GM08714 (cell line): ENCODE results near the gene PXDC1.
"Not testable (repeated sequence)": the region's sequence is repeated elsewhere in the genome, so short reads cannot be mapped to it uniquely, and the experiment has no call there.

Source experiments
- H3K4me3 ChIP-seq: fragments of 200-500 bp; sonication (Bioruptor generic); 2 replicates; pipeline ENCODE4 v1.5.1; 2014; ENCODE audit warnings: mild to moderate bottlenecking, low read length, inconsistent platforms
- ZNF274 ChIP-seq: IDR thresholded peaks from 2 replicates; pipeline ENCODE4 v1.6.1; 2012; ENCODE audit warnings: mild to moderate bottlenecking, low read depth, low read length

The PXDC1 gene

DNA sequence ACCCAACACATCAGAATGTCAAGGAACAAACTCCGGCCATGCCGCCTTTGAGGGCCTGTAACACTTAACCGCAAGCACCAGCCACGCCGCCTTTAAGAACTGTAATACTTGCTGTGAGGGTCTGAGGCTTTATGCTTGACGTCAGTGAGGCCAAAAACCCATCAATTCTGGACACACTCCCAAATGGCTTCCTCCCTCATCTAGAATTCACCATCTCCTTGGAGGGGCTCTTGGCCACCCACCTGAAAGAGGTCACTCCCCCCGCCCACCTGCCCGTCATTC is 10.4 kb upstream of the PXDC1 start:
- no peak for TF ChIP-seq ZNF274
- no peak overlapping the region for H3K4me3 ChIP-seq

DNA sequence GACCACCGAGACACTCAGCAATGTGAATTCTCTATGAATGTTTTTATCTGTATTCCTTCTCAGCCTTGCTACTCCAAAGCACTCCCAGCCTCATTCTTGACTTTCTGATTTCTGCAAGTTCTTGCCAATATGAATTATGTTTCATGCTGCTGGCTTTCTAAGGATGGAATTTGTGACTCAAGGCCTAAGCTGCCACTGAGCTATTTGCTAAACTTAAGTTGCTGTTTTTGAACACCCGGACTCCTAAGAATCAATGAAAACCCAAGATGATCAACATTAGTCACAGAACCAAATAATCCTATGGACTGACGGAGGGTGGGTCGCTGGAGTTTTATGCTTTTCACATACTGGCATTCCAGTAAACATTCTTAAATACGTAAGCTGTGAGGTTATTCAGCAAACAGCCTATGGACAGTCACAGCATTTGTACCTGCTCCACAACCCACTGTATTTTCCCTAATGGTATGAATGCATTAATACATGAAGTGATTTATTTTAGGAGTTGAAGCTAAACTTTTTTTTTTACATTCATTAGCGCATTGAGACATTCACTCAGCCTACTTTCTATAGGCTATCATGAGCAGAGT is 8.2 kb upstream of the PXDC1 start:
- no peak overlapping the region for H3K4me3 ChIP-seq
- TF ChIP-seq ZNF274, result no peak

DNA sequence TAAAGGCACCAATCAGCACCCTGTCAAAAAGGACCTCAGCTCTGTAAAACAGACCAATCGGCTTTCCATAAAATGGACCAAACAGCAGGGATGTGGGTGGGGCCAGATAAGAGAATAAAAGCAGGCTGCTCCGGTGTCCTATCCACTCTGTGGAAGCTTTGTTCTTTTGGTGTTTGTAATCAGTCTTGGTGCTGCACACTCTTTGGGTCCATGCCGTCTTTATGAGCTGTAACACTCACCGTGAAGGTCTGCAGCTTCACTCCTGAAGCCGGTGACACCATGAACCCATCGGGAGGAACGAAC is 7.3 kb upstream of the PXDC1 start:
- no peak for TF ChIP-seq ZNF274
- no peak overlapping the region for H3K4me3 ChIP-seq

DNA sequence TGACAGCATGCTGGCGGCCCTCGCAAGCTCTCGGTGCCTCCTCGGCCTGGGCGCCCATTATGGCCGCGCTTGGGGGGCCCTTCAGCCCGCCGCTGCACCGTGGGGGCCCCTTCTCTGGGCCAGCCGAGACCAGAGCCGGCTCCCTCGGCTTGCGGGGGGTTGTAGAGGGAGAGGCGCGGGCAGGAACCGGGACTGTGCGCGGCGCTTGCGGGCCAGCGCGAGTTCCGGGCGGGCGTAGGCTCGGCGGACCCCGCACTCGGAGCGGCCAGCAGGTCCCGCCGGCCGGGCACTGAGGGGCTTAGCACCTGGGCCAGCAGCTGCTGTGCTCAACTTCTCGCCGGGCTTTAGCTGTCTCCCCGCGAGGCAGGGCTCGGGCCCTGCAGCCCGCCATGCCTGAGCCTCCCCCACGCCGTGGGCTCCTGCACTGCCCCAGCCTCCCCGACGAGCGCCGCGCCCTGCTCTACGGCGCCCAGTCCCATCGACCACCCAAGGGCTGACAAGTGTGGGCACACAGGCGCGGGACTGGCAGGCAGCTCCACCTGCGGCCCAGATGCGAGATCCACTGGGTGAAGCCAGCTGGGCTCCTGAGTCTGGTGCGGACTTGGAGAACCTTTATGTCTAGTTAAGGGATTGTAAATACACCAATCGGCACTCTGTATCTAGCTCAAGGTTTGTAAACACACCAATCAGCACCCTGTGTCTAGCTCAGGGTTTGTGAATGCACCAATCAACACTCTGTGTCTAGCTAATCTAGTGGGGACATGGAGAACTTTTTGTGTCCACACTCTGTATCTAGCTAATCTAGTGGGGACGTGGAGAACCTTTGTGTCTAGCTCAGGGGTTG is 6.7 kb upstream of the PXDC1 start:
- H3K4me3 ChIP-seq, result not testable (repeated sequence)

DNA sequence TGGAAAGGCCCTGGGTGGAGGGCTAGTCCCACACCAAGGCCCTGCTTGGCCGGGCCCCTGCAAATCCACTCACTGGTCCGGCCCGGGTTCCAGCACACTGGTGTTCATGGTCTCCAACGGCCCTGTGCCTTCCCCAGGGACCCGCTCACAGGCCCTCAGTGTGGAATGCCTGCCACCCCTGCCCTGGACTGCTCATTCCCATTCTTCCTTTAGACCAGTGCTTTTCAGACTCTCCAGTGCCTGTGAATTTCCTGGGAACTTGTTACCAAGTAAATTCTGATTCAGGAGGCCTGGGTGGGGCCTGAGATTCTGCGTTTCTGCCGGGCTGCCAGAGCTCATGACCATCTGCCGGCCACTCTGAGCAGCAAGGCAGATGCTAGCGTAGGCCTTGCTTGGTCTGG is 5.7 kb upstream of the PXDC1 start:
- no peak for TF ChIP-seq ZNF274
- no peak overlapping the region for H3K4me3 ChIP-seq

DNA sequence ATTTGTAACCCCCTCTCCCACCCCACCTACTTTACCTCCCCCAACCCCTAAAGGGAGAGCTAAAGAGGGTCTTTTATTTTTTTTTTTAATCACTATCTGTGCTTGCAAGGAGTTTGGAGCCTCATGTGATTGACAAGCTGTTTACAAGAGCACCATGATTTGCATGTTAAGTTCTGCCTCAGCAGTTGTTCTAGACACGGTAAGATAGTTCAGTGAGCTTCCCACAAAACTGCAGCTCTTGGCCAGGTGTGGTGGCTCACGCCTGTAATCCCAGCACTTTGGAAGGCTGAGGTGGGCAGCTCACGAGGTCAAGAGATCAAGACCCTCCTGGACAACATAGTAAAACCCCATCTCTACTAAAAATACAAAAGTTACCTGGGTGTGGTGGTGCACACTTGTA is 5.0 kb upstream of the PXDC1 start:
- TF ChIP-seq ZNF274, result no peak
- no peak overlapping the region for H3K4me3 ChIP-seq

DNA sequence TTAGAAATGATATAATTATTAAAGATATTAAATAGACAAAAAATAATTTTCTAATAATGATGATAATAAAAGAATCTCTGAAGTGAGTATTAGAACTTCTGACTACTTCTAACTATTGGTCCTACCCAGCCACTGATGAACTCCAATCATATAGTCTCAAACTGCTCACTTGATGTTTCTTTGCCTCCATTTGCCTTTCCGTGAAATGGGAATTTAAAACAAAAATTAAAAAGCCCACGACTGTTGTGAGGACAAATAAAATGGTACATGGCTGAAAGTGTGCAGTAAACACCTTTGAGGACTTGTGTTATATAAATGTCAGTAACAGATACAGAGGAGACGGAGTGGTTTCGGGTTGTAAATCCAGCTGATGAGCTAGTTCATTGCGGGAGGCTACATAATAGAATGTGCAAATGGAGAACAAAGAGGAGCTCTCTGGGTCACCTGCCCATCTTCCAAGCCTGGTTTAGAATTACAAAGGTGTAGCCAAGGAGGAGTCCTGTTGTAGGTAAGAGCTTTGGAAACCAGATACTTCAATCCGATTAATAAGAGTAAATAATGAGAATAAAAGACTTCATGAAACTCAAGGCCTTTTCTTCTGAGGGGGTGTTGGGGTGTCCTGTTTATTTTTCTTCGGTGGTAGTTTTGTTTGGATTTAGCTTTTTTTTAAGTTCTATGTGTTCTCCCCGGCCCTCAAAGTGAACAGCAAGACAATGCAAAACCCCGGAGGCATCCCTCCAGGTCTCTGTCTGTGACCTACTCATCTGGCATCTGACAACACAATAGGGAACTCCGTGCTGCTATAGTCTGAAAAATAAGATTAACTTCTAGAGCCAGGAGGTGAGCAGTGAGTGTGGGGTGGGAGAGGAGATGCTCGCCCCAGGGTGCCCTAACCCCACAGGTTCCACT is 4.4 kb upstream of the PXDC1 start:
- H3K4me3 ChIP-seq, result no peak overlapping the region
- no peak for TF ChIP-seq ZNF274

DNA sequence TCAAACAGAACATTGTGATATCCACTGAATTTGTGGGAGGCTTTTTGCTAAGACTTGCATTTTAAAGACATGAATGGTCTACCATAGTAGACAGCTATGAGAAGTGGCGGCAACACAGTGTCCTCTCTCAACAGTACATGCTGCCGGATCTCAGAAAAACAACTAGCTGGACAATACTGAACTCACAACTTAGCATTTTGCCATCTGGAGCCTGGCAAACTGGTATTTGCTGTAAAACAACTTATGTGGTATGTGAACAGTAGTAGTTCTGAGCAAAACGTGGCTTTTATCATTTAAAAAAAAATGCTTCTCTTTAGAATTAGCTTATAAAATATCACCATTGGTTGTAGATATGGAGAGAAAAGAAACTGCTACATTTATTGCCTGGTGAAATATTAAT is 3.3 kb upstream of the PXDC1 start:
- H3K4me3 ChIP-seq, result no peak overlapping the region
- no peak for TF ChIP-seq ZNF274

DNA sequence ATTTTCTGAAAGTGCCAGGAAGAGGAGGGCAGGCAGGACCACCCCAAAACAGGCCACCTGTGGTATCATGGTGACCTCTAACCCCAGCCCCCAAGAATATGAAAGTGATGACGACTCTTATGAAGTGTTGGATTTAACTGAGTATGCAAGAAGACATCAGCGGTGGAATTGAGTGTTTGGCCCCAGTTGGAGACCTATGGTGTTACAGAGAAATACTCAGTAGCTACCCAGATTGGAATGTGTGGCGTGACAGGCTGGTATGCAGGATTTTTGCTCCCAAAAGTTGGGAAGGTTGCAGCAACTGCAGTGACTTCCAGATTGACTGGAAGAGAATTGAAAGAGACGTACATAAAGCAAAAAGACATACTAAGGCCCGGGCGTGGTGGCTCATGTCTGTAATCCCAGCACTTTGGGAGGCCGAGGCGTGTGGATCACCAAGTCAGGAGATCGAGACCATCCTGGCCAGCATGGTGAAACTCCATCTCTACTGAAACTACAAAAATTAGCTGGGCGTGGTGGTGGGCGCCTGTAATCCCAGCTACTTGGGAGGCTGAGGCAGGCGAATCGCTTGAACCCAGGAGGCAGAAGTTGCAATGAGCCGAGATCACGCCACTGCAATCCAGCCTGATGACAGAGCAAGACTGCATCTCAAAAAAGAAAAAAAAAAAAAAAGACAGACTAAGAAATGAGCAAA is 2.7 kb upstream of the PXDC1 start:
- not testable (repeated sequence) for H3K4me3 ChIP-seq

DNA sequence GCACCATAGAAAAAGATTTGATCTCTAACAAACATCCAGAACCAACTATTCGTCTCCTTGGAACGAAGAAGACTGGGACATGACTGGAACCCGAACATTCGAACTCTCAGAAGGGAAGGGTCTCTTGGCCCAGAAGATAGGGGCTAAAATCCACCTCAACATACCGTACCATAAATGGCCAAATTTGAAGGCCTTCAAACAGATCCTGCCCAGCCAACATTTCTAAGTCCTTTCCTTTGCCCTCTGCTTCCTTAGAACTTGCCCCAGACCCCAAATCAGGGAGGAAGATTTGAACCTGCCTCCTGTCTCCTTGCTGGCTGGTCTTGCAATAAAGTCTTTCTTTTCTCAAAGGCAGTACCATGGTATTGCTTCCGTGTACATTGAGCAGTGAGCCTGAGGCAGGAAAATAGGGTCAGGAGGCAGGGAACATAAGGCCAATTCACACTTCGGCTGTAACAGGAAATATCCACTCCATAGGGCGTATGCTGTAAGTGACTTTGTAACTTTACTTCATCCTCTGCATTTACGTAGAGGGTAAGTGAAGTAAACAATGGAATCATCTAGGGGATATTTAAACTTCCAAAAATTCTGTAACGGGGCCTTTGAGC is 1.8 kb upstream of the PXDC1 start:
- TF ChIP-seq ZNF274, result no peak
- H3K4me3 ChIP-seq, result no peak overlapping the region

DNA sequence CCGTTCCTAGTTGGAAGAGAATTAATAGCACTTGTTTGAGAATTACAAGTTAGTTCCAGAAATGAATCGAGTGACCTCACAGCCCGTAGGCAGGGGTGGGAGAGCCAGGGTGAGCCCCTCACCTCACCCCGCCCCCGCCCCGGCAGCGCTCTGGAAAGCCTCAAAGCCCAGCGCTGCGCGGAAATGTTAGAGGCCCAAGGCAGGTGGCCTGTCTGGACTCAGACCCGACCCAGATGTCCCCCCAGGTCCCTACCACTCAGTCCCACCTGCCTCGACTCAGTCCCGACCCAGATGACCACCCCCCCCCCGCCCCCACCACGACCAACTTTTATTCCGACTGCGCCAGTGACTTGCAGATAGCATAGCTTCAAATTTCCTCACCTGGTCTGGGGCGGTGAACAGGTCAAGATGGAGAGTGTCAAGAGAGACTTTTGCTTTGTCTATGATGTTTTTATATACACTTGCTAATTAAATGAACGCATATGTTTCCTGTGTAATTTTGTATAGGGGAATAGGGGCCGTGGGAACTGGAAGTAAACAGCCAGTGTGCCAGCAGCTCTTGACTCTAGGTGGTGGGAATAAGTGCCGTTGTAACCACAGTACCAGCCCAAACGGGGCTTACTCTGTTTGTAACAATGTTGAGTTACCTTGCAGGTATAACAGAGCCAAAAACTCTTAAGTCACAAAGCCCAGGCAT is 1.2 kb upstream of the PXDC1 start:
- no peak overlapping the region for H3K4me3 ChIP-seq
- no peak for TF ChIP-seq ZNF274

DNA sequence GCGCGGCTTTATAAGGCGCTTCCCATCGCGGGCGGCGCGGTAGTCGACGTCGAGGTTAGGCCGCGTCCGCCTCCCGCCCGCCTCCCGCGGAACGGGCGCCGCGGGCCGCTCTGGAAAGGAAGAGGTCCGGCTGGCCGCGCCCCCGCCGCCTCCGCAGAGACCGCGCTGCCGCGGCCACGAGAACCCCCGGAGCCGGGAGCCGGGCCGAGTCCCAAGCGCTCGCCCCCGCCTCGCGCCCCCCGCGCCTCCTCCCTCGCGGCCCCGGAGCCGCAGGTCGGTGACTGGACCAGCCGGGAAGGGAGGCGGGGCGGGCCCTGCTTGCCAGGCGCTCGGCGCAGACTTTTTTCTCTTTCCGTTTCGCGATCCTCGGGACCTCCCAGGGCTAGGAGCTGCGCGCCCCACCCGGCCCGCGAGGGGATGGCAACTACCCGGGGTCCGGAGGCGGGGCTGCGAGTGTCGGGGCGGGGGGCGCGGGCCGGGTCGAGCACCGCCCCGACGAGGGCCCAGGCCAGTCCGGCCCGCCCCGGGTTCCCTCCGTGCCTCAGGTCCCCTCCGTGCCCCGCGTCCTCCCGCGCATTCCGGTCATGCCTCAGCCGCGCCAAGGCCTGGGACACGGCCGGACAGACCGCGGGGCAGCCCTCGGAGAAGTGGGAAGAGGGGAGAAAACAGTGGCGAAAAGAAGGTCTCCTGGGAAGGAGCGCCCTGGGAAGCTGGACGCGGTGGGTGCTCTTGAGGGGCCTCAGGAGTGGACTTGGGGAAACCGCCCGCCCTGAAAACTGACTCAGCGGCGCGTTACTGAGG is 417 bp upstream of the PXDC1 start:
- H3K4me3 ChIP-seq, result peak overlapping the region; percentile 56; the same call in 1 of the 2 replicates

DNA sequence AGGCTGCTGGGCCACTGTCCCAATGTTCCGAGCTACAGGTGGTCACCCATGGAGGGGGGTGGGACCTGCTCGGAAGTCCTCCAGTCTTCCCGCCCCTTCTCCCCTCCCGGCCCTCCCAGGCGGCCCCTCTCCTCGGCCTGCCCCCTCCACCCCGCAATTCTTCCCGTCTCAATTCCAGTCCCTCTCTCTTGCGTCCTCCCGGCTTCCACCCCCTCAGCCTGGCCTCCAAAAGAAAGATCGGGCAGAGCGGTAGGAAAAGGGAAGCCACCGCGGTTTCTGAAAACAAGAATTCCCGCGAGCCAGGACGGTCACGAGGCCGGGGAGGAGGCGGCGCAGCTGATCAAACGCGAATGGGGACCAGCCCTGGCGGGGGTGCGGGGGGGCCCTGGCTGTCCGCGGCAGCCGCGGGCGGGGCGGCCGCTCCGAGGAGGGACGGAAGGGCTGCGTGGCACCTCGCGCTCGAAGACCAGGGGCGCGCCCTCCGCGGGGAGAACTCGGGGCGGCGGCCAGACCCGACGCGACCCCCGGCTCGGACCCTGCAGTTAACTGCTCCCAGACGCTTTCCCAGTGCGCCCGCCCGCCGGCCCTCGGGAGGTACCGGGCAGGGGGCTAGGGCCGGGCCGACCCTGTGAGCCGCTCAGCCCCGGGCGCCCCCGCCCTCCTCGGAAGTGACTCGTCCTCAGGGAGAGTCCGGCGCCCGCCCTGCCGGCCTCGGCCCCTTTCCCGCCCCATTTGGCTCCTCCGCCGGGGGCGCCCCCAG is 1.0 kb downstream of the PXDC1 start:
- no peak for TF ChIP-seq ZNF274
- peak overlapping the region; percentile 6; the same call in 1 of the 2 replicates for H3K4me3 ChIP-seq

More for the DNA sequence above, 417 bp upstream of the PXDC1 start:
- no peak for TF ChIP-seq ZNF274
